Left cardiac atrium (tissue), 4 donors: ENCODE data around the gene CST4. TPM values are rescaled to one million over a fixed set of nuclear protein-coding genes. Genes with fewer than 3 reads are reported as not detected.
"Not testable (repeated sequence)": the region's sequence is repeated elsewhere in the genome, so short reads cannot be mapped to it uniquely, and the experiment has no call there.

ENCODE experiments used
- ATAC-seq, 2 donors: fragments of 200-7000 bp; cut with Tn5 transposase; one replicate each; pipeline ENCODE4 v1.9.1; 2020; ENCODE audit warnings: mild to moderate bottlenecking in 2 of 2, moderate library complexity in 2 of 2
- DNase-seq: peaks from one replicate; pipeline ENCODE4 v3.0.0-alpha.2; 2020
- intact Hi-C, 2 donors: fragments of 100-400 bp; cut with DNase I; formaldehyde crosslinking; loops; one replicate each; pipeline versions ENCODE4 v1.14.1 to v1.15.1; 2022 to 2023
- total RNA-seq, 2 donors: library from RNA; stranded (reverse); fragmentation: NEBNext Ultra II Directional; extraction: Animal tissue kit (Norgen Biotek cat#: 25700); gene quantifications; one replicate each; pipeline ENCODE4 v1.2.1, GENCODE V29; 2021
- donor health status: DM: no; HTN: yes; CAD: no.
- donor health status: DM: no; HTN: yes; CAD: no; lungs with severe emphysema.
- donor health status: DM: yes; HTN: yes; CAD: no.
- donor health status: Dilated cardiomyopathy.

Gene CST4
- total RNA-seq, 2 donors from 2014 or later: not detected

DNA sequence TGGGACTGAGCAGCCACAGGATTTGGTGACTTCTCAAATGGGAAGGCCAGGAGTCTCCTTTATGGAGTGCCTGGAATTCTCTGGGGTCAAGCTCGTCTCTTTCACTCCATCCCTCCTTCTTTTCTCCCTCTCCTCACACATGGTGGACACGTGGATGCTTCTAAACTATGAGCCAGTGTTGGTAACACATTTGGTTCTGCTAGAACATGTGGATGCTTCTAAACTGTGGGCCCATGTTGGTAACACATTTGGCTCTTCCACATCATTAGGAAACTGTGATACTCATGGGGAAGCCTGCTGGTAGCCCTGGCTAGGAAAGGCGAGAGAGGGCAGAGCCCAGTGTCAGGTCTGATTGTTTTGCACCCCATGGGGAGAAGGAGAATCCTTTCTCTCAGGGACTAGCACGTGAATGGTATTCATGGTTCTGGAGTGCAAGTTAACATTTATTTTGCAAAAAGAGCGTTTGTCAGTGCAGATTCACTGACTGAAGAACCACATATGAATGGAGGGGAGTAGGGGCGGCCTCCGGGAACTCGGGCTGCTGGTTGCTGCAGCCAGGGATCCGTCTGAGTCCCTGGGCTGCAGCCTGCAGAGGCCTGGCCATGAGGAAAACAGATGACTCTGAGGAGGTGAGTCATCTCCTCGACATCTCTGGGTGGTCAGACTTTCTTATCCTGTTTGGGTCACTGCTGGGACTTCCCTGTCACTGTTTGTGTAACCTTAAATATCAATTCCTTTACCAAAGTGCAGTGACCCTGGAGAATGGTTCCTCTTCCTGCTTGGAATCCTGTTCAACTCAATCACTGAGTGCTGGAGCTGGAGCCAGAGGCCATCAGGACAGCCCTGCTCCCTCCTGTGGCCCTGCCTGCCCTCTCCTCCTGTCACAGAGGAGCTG, 4.1 kb upstream of the CST4 start:
- intact Hi-C loops: not testable (repeated sequence)
- peak; percentile 49 for DNase-seq
- peak; percentile 73 to 95 for ATAC-seq

DNA sequence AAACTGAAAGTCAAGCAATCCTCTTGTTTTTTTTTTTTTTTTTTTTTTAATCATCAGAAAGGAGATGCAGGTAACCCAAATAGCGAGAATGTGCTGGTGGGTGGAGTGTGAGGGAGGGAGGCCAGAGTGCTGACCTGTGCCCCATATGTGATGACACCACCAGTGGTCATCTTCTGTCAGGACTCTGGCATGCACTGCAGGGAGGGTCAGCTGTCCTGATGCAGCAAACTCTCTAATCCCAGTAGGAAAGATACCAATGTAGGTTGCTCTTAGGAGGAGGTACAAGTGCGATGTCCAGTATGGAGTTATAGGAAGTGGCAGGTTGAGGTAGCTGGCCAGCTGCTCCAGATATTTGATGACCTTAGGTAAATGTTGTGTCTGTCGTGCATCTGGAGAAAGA, 2.8 kb upstream of the CST4 start:
- no peak for DNase-seq
- no peak for ATAC-seq
- intact Hi-C loops: no loop called here

DNA sequence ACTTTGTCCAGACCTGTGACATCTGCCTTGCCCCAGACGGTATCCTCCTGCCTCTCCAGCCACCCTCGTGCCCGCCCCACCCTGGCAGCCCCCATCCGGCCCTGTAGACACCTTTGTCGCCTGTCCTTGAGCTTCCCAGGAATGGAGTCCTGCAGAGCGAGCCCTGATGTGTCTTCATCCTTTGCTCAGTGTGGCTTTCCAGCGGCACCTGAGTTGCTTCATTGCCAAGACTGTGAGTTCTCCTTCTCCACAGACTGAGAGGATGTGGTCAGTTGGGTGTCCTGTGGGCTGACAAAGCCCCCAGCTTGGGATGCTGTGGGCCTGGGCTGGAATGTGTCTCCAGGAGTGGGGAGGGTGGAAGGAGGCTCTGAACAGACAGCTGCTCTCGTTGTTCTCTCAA, 1.7 kb upstream of the CST4 start:
- no peak for DNase-seq
- ATAC-seq: no peak
- intact Hi-C loops: no loop called here

DNA sequence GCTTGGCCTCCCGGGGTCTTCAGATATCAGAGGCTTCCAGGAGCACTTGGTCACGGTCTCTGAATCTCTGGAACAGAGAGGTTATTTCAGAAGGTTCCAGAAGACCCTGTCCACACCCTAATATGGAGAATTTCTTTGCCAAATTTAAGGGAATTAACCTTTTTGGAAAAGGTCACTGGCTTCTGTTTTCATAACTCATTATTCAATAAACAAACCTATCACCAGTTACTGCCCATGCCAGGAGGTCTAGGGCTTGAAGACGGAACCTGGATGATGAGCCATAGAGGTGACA, 507 bp upstream of the CST4 start:
- ATAC-seq (no peak), DNase-seq (no peak)
- intact Hi-C loops: no loop called here

DNA sequence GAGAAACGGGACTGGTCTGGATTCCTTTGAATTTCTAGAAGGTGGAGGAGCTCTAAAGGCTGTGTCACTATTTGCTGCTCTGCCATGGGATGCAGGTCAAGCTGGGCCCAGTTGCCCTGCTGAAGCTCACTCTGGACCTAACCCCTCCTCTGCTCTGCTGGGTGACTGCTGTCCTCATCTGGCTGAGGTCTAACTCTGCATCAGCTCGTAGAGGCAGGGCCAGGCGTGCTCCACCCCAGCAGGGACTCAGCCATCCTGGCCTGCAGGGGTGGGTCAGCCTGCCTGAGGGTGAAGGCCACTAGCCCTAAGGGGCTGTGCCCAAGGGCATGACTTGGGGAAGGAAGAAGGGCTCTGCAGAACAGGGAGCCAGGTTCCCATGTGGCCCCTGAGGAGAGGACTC, 852 bp downstream of the CST4 start:
- no peak for DNase-seq
- ATAC-seq: no peak
- intact Hi-C loops: no loop called here

DNA sequence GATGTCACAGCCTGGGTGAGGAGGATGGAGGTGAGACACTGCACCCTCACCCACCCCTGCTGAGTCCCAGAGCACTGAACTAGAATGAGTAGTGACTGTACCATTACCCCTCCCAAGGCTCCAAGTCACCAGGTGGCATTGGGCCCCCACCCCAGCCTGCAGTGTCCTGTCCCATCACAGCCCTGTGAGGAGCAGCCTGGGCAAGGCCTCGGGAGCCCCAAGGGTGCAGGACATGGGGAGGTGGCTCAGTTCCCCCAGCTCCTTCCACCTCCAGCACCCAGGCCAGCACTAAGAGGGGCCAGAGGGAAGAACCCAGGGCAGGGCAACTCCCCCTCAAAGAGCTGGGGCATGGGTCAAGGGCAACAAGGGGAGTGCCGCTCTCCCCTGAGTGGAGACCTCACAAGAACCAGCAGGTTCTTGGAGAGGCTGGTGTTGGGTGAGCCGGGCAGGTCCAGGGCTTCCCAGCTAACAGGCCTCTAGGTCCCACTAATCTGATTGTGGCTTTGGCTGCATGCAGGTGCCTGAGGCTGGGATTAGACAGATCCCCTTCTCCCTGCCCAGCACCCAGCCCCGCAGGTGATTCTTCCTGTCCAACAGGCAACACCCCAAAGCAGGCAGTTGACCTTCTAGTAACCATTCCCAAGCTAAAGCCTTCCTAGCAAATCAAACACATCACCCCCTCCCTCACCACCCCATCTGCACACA, 2.6 kb downstream of the CST4 start:
- DNase-seq: no peak
- ATAC-seq: no peak
- intact Hi-C loops: no loop called here

DNA sequence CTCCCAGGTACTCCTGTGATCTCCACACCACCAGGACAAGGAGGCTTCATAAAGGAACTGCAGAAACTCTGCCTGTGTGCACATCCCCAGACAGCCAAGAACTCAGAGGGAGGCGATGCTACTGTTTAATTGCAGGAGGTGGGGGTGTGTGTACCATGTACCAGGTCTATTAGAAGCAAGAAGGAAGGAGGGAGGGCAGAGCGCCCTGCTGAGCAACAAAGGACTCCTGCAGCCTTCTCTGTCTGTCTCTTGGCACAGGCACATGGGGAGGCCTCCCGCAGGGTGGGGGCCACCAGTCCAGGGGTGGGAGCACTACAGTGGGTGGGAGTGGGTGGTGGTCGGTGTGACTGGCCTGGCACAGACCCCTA, 3.3 kb downstream of the CST4 start:
- ATAC-seq, intact Hi-C loops, DNase-seq: not testable (repeated sequence)

DNA sequence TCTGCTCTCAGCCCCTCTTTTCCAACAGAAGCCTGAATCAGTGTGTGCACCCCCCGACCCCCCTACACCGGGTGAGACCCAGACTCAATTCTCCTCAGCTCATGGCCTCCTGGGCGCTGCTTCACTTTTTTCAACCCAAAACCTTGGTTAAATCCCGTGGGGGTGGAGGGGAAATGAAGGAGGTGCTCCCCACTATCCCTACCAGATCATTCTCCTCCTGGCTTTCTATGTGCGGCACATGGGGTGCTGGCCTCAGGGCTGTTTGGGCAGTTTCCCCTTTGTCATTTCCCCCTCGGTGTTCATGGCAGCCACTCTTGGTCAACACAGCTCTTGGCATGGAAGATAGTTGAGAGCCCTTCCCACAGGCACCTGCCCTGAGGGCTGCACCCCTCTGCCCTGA, 4.6 kb downstream of the CST4 start:
- no peak for ATAC-seq
- intact Hi-C loops: no loop called here
- DNase-seq: no peak

DNA sequence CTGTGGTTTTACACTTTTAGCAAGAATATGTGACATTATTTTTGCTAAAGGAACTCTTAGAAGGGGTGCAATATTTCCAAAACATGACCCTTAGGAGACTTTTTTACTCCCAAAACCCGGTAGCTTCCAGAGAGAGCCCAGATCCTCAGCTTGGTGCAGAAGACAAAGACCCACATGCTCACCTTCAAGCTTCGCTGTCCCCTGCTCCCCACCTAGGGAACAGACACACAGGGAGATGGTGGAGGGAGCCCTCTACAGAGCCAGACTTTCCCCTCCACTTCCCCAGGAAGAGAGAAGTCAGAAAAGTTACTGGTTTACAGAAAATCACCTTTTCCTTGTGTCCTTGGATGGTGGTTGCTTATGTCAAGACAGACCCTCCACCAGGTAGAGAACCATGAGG, 5.0 kb downstream of the CST4 start:
- no peak for DNase-seq
- intact Hi-C loops: no loop called here
- no peak for ATAC-seq

DNA sequence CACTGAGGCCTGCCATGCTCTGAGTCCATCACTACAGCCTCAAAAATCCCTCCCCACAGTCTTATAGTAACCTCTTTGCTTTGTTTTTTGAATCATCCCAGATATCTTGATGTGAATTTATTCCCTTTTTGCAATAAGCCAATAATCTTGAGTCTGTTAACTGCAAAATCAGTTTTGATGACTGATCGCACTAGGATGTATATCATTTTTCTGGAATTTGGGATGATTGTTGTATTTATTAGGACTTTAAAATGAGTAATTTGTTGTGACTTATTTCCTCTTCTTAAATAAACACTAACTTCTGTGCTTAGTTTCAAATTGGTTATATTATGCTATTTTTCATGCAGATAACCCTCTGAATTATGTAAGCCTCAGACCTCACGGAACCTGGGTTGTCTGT, 5.6 kb downstream of the CST4 start:
- intact Hi-C loops: no loop called here
- ATAC-seq: no peak

DNA sequence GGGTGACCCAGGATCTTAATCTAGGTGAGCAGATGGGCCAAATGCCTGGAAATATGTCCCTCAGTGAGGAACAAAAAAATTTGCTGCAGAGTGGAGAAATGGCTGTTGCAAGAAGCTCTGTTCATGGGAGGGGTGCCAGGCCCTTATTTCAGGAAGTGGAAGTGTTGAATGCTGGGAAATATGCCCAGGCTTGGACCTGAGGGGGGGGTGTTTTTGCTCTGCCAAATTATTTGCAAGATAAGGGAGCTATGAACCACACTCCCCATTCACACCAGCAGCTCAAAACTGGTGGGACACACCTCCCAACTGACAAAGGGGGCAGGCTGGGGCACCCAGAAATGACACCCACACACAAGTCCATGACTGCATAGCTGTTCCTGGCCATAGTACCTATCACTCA, 8.7 kb downstream of the CST4 start:
- peak; percentile 50 for DNase-seq
- intact Hi-C loops: no loop called here
- ATAC-seq: peak; percentile 38 to 89

More for the DNA sequence above, 5.6 kb downstream of the CST4 start:
- no peak for DNase-seq

DNA sequence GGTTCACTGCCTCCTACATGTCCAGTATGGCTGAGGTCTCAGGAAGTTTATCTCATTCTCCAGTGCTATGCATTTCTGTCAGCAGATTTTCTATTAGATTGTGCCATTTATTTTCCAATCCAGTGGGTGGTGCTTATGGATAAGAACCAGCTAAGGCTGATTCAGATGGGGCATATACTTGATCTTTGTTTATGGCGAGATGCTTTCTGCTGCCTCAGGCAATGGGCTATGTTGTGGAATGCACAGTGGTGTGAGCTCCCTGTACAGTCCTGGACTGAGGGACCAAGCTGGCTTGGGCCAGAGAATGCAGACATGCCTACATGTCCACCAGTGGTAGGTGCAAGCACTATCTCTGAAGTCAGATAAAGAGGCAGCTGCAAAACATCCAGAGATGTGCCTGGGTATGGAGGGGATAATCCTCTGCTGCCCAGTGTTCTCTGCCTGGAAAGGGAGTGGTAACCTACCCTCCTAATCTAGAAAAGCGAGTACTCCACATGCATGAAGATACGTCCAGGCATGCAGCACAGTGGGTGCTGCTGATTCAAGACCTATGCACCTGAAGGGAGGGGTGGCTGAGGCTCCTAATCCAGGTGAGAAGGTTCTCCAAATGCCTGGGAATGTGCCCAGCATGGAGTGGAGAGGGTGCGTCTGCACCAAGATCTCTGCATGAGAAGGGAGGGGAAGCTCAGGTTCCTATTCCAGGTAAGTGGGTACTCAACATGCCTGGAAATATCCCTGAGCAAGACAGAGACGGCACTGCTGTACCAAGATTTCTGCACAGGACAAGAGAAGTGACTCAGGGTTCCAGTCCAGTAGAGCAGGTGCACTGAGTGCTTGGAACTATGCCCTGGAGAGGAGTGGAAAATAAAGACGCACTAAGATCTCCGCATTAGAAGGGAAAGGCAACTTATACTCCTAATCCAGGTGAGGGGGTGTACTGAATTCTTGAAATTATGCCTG, 9.4 kb downstream of the CST4 start:
- intact Hi-C loops: no loop called here
- DNase-seq: no peak
- no peak for ATAC-seq

DNA sequence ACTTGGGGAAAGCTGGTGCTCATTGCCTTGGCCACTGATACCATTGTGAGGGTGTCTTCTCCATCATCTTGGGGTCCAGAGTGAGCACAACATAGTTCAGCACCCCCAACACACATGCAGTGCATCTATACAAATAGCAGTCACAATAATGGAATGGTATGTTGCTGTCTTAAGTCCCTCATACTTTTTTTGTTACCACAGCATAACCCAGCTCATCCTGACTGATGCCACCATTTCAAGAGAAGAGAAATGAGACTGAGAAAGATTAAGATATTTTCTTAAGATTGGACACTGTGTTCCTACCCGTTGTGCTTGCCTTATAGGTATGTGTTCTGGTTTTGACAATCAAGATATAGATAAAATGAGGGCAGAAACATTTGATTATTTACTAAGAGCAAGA, 15.6 kb downstream of the CST4 start:
- intact Hi-C loops: no loop called here
- no peak for DNase-seq
- ATAC-seq: no peak

DNA sequence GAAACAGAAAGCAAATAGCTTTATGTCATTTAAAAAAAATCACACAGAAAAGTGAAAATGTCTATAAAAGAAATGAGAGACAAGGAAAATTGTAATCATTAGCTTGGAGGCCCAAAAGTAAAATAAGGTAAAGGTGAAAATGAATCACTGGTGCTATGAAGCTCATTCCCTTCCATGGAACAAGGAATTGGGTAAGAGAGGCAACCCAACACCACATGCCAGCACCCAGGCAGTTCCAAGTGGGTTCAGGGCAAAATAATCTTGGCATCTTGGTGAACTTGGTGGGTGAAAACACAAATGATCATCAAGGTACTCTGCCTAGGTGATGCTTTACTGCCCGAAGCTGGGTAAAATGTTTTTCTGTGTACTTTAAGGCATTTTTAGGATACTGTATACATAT, 16.7 kb downstream of the CST4 start:
- DNase-seq: no peak
- ATAC-seq: peak in 1 of 2 donors; percentile 44
- intact Hi-C loops: no loop called here

DNA sequence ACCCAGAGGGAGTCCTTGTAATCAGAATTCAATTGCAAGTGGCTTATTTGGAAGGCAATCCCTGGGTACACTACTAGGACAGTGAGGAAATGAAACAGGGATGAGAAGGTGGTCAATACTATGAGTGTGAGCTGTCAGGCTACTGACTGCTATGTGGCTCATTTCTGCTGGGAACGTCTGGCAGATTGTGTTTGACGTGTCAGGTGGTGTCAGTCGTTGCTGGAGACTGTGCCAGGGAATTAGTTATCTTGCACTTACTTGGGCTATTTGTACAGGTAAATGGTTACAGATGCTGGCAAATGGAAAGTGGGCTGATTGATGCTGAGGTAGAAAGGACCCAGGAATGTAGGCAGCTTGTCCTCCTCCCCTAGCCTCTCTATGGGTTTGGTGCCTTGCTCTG, 17.4 kb downstream of the CST4 start:
- ATAC-seq: no peak
- intact Hi-C loops: no loop called here
- no peak for DNase-seq

DNA sequence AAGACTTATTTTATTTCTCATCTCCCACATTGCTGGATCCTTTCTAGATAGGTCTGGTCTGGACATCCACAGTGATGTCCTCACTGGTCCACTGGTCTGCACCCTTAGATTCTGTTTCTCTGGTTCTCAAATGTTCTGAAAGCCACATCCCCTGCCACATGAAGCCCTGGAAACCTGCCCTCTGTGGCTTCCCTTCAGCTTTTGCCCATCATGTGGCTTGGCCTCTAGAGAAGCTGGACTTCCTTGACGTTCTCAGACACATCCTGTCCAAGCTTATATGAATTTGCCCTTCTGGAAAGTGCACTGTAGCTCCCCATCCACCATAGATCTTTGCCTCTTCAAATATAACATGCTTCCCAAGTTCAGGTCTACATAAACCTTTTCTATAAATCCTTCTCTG, 18.5 kb downstream of the CST4 start:
- DNase-seq: no peak
- intact Hi-C loops: no loop called here
- ATAC-seq: no peak

DNA sequence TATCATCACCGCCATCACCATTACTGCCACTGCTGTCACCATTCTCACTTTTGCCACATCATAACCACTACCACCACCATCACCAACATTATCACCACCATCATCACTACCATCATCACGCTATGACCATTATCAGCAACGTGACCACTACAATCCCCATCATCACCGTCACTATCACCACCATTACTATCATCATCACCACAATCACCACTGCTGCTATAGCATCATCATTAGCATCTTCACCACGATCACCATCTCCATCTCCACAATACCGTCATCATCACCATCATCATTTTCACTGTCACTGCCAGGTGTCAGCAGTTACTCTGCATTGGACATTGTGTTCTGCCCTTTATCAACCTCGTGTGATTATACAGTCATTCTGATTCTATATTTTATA, 19.0 kb downstream of the CST4 start:
- DNase-seq (no peak), ATAC-seq (no peak)
- intact Hi-C loops: no loop called here

DNA sequence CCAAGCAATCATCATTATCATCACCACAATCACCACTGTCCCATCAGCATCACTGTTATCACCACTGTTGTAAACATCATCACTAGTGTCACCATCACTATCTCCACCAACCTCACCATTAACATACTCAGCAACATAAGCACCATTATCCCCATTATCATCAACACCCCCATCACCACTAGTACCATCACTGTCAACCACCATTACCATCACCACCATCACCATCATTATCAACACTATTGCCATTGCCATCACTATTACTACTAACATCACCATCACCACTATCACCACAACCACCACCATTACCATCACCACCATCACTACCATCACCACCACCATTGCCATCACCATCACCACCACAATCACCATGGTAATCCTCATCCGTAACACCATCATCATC, 19.5 kb downstream of the CST4 start:
- ATAC-seq: no peak
- DNase-seq: no peak
- intact Hi-C loops: no loop called here

DNA sequence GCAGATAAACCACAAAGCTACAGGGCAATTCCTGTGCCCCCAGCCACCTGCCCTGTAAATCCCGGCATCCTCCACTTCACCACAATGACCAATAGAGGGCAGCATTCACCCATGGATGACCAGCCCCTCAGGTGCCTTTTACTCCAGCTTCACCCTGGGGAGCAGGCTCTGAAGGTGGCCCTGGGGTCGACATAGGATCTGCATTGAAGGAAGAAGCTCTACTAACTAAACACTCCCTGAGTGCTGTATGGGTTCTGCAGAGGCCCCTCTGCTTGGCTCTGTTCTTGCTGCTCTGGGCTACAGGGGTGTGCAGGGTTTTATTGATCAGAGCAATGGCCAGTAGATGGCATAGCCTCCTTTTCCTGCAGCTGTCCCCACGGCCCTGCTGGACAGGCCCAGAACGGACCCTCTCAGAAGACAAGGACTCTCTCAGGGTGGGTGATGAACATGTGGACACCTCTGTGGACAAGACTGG, 20.3 kb downstream of the CST4 start:
- no peak for DNase-seq
- peak; percentile 78 to 84 for ATAC-seq
- intact Hi-C loops: no loop called here

DNA sequence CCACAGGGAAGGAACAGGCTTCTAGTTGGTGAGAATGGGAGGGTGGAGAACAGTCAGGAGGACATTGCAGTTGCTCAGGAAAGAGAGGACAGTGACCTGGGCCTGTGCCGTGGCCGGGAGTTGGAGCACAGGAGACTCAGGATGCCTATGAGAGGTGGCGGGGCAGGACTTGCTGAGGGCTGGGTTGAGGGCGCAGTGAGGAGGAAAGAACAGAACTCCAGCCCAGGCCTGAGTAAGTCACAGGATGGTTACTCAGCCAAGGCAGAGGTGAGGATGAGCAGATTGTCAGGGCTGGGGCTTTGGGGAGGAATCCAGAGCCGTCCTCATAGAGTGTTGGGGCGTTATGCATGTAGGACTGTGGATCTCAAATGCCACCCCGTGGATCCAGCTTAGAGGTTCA, 21.2 kb downstream of the CST4 start:
- intact Hi-C loops: no loop called here
- DNase-seq: no peak
- no peak for ATAC-seq
